CD4-positive, alpha-beta T cell treated with Interferon alpha-2 for 1 hour (primary cell): Measurements from ENCODE around the gene TMEM181.
"Not testable (repeated sequence)": the region's sequence is repeated elsewhere in the genome, so short reads cannot be mapped to it uniquely, and the experiment has no call there.

Source experiments
- DNase-seq, 2 donors: peaks; one replicate each; pipeline ENCODE4 v3.0.0-alpha.2; 2020 to 2022

TMEM181 gene

DNA sequence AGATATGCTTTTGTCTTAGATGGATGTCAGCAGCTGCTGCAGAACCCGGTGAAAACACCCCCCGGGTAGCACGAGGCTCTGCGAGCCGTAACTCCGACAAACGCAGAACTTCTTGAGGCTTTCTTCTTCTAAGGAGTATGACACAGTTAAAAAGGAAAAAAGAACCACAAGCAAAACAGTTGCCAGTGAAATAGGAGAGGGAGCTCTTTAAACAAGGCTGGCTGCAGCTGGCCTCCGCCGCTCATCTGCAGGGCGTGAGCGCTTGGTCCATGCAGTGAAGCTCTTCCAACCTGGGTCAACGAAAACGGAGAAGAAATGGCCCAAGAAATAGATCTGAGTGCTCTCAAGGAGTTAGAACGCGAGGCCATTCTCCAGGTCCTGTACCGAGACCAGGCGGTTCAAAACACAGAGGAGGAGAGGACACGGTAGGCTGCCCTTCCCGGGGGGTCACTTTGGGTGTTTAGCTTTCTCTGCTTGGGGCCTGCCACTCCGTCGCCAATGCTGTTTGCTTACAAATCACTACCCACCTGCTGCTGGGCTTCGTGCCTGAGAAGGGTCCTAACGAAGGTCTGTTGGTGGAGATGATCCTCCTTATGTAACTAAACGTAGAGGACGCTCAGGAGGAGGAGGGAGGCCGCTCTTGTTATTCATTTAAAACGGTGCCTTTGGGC is 103.2 kb downstream of the TMEM181 start:
- no peak for DNase-seq

DNA sequence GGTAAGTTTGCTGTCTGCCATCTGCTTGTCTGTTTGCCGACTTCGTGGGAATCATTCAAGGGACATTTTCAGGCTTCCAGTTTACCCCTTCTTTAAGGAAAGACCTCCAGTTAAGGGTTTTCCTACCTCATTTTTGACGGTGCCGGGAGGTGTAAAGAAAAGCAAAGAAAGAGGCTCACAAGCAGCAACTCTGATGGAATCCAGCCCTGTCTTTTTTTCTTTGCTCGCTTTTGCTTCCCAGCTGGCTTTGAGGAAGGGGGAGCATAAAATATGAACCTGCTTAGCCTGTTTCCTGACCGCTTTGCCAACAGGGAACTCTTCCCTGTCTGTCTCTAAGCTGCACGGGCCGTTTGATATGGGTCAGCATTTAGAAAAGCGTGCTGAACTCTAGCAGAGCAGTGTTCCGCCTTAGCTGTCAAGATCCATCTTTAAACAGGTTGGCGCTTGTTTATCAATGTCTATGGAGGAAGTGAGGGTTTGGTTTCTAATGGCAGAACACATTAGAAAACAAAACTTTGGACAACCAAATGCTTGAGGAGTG is 103.8 kb downstream of the TMEM181 start:
- no peak for DNase-seq

DNA sequence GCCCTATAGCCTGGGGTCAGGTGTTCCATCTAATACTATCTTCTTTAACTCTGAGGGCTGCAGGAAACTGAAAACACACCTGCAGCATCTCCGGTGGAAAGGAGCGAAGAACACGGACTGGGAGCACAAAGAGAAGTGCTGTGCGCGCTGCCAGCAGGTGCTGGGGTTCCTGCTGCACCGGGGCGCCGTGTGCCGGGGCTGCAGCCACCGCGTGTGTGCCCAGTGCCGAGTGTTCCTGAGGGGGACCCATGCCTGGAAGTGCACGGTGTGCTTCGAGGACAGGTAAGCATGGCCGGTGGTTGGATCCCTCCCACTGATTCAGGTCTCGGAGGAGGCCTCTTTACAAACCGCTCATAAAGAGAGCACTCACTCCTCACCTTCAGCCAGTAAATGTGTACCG is 105.4 kb downstream of the TMEM181 start:
- no peak for DNase-seq

DNA sequence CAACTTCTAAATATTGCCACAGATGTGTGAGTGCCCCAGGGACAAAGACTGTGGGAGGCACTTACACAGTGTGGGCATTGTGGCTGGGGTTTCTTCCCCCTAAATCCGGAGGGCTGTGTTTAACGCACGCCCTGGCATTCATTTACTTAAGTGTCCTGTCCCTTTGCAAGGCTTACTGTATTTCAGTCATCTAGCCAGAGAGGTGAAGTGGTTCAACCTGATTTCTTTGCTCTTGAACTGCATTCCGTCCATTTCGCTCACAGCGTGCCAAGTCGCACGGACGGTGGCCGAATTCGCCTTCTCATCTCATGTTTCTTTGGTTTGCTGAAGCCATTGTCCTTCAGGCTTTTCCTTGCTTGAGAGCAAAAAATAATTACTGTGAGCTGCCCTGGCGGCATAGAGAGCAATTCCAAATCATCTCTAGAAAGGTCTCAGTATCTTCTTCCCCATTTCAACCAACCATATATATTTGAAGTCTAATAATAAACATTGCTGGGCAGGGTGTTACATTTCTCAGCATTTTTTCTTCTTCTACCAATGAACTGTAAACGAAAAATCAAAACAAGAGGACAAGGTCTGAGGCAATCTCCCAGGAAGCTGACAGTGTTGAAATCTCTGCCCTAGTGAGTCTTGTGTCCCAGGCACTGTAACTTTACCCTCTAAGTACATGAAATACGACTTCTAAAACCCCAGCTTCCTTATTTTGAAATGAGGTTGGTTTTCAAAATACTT is 106.9 kb downstream of the TMEM181 start:
- DNase-seq = peak in 1 of 2 donors; percentile 55

GRCh38 chr6:158667360-158667981 is 107.6 kb downstream of the TMEM181 start:
- no peak for DNase-seq

DNA sequence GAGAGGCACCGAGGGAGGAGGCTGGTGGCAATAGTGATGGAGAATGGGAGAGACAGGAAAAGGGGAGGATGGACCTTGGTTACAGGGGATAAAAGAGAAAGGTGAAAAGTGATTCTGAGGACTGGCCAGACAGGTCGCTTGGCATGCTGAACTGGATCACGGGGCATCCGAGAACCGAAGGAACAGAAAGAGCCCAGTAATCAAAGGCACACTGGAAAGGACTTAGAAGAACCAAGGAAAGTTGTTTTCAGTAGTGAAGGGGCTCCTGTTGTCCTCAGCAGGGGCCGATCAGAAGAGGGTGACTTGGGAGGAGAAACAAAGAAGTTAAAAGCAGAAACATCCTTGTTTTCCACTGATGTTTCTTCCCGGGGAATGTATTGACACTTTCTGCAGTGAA is 108.8 kb downstream of the TMEM181 start:
- no peak for DNase-seq

- DNase-seq = no peak
These were observed 109.5 kb downstream of the TMEM181 start for GRCh38 chr6:158669145-158670035.

- not testable (repeated sequence) for DNase-seq
These were observed 112.2 kb downstream of the TMEM181 start for GRCh38 chr6:158672119-158672518.

GRCh38 chr6:158672726-158673125 is 112.8 kb downstream of the TMEM181 start:
- DNase-seq = no peak

GRCh38 chr6:158674342-158675131 is 114.6 kb downstream of the TMEM181 start:
- no peak for DNase-seq

DNA sequence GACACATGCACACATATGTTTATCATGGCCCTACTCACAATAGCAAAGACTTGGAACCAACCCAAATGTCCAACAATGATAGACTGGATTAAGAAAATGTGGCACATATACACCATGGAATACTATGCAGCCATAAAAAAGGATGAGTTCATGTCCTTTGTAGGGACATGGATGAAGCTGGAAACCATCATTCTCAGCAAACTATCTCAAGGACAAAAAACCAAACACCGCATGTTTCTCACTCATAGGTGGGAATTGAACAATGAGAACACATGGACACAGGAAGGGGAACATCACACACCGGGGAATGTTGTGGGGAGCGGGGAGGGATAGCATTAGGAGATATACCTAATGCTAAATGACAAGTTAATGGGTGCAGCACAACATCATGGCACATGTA is 117.2 kb downstream of the TMEM181 start:
- DNase-seq = not testable (repeated sequence)

GRCh38 chr6:158677906-158678578 is 118.2 kb downstream of the TMEM181 start:
- no peak for DNase-seq

DNA sequence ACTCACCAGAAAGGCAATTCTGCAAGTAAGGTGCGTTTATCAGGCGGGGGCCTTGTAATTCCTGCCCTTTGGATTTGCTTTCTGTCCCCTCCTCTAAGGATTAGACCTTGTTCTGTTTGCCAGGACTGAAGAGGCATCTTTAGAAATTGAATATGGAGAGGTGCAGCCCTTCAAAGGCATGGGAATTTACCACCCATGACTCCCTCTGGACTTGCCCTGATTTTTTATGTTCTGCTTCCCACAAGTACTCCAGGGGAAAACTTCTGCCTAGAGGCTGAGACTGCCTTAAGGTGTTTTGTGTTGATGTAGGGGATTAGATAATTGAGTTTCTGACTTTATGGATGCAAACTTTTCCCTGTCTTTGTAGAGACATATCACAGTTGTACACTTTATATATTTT is 120.1 kb downstream of the TMEM181 start:
- DNase-seq = no peak

- no peak for DNase-seq
These were observed 120.6 kb downstream of the TMEM181 start for GRCh38 chr6:158680481-158680880.

DNA sequence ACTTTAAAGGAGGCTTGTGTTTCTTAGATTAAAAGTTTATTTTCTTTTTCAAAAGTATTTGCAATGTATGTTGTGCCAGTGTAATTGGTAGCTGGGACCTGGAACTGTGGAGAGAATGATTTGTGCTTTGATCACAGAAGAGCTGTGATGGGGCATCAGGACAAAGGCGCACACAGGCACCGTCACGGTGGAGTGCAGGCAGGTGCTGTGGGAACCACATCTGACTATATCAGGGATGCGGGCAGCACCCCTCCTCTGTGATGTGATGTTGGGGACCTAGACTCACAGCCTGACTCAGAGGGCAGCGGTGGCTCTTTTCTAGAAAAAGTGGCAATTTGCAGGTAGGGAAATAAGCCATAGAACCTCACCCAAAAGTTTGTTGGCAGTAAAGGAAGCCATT is 124.4 kb downstream of the TMEM181 start:
- peak in 1 of 2 donors; percentile 29 for DNase-seq

GRCh38 chr6:158684745-158685324 is 124.9 kb downstream of the TMEM181 start:
- DNase-seq = no peak
